Kidney capillary endothelial cell (primary cell): Measurements from ENCODE around the gene ARCN1.
"Not testable (repeated sequence)": the region's sequence is repeated elsewhere in the genome, so short reads cannot be mapped to it uniquely, and the experiment has no call there.

Experiments
- DNase-seq: peaks from one replicate; pipeline ENCODE4 v3.0.0-alpha.2; 2018; ENCODE audit warnings: low spot score

ARCN1 gene

GRCh38 chr11:118606157-118606843 is 34.1 kb downstream of the ARCN1 start:
- DNase-seq = no peak

DNA sequence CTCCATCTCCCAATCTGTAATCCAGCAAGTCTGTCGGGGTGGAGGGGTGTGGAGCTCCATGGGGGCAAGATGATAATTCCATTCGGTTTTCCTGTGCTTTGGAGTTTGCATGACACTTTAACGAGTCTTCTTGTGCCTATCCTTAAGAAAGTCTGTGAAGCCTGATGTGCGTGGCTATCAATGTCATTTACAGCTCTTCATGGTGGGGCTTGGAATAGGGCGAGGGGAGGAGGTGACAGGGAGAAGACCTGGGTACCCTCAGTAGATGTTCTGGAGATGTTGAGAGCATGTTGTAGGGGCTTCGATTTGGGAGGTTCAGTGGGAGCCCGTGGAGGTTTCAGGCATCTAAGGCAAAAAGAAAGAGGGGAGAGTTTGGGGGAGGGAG is 34.6 kb downstream of the ARCN1 start:
- no peak for DNase-seq

- peak; percentile 55 for DNase-seq
Measured at GRCh38 chr11:118607401-118608359, 35.5 kb downstream of the ARCN1 start, which contains the start of gene PHLDB1. PHLDB1 (plus strand) TSS chr11:118607615; CDS start chr11:118613837, 6,222 bp downstream.

DNA sequence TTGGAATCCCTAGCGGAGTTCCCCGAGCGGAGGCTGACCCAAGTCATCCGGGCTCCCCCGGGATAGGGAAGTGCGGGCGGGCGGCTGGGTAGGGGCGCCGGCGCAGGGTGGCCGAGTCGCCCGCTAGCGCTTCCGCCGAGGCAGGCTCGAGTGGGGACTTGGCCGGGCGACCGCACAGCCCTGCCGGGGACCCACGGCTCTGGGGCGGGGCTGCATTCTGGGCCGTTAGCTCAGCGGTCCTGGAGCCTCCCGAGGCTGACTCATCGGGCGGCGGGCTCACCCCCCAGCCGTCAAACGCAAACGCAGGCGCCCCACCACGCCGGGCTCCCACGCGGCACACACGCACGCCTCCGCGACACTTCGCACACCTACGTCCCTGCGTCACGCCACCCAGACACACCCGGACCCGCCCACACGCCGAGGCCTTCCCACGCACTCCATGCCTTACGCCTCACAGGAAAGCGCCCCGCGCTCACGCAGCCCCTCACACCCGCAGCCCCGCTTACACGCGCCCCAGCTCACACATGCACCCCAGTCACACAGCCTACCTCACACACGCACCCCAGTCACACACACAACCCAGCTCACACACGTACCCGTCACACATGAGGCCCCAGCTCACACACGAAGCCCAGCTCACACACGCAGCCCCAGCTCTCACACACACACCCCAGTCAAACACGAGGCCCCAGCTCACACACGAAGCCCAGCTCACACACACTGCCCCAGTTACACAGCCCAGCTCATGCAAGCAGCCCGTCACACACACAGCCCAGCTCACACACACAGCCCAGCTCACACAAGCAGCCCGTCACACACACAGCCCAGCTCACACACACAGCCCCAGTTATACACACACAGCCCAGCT is 36.4 kb downstream of the ARCN1 start:
- DNase-seq = peak; percentile 79

- DNase-seq = peak; percentile 32
Measured at GRCh38 chr11:118609380-118610224, 37.4 kb downstream of the ARCN1 start.

- no peak for DNase-seq
Measured at GRCh38 chr11:118610225-118610772, 38.1 kb downstream of the ARCN1 start.

DNA sequence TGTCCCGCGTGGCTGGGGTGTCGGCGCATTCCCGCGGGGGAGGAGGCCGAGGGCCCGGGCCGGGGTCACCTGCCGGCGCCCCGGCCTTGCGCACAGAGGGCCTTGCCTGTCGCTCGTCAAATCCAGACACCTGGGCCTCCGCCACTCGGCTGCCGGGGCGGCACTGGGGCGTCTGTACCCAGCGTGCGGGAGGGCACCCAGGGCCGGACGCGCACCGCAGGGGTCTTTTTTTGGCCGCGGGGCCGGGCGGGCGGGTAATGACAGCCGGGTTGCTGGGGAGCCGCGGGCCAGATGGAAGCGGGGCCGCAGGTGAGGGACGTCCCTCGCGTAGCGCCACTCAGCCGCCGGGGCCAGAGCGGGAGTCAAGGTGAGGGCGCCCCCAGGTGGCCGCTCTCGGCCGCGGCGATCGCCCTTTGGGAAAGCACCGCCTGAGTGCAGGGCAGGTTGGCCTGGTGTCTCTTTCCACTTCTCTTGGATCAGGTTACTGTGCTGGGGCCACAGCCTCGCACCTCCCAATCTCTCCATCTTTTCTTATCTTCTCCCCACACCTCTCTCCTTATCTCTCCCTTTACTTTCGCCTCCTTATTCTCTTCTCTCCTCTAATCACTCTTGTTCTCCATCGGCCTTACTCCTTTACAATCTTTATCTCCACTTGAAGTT is 38.7 kb downstream of the ARCN1 start:
- DNase-seq = peak; percentile 72

DNA sequence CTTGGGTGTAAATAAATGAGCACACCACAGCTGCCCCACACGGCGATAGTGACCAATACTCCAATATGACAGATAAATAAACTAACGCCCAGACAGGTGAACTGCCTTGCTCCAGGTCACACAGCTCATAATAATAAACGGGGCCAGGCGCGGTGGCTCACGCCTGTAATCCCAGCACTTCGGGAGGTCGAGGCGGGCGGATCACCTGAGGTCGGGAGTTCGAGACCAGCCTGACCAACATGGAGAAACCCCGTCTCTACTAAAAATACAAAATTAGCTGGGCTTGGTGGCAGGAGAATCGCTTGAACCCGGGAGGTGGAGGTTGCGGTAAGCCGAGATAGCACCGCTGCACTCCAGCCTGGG is 39.2 kb downstream of the ARCN1 start:
- not testable (repeated sequence) for DNase-seq

DNA sequence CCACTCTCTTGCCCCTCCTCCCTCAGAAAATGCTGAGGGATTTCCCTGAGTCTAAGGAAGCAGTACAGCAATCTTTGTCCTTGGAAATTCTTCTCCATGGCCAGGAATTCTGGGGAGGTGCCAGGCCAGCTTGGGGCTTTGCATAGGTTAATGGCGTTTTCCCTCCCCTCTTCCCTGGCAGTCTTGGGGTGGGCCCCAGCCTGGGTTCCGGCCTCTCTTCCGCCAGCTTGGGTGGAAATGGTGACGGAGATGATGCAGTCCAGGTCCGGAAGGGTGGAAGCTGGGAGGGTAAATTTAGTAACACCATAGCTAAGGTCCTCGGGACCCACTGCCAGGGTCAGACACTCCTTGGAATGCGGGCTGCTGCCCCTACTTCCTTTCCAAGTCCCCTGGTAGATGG is 40.2 kb downstream of the ARCN1 start:
- peak; percentile 96 for DNase-seq

- DNase-seq = no peak
Measured at GRCh38 chr11:118614511-118614910, 42.3 kb downstream of the ARCN1 start.

GRCh38 chr11:118615282-118615975 is 43.2 kb downstream of the ARCN1 start:
- DNase-seq = no peak

GRCh38 chr11:118615976-118616371 is 43.8 kb downstream of the ARCN1 start:
- DNase-seq = no peak

DNA sequence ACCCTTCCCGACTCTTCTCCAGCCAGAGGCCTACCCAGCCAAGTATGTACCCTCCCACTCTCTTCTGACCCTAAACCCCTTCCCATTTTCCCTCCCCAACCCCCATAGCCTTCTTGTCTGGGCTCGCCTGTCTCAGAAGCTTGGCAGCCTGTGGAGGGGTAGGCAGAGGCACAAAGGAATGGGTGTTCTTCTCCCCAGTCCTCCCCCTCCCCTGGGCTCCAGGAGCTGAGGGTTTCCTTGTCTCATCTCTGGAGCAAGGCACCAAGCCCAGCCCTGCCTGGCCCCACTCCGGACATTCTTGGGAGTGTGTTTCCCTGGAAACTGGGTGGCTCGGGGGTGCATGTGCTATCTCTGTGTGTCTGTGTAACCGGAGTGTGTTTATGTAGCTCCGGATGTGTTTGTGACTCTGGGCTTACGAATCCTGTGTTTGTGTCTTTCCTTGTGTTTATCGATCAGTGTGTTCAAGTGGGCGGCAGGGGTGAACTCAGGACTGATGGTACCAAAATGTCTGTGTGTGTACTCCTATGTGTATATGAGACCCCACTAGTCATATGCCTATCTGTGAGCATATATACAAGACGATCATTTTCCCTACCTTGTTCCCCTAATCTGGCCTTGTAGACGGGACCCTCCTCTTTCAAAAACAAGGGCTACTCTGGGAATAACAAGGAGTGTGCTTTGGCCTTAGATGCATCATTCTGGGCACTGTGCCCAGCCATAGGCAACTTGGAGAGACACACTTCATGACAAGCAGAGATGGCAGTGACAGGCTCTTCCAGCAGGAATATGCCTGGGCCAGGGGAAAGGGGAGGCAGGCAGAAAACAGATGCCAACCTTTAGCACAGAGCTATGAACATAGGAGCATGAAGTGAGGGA is 46.1 kb downstream of the ARCN1 start:
- peak; percentile 93 for DNase-seq

- peak; percentile 82 for DNase-seq
Measured at GRCh38 chr11:118618991-118619375, 46.8 kb downstream of the ARCN1 start.

DNA sequence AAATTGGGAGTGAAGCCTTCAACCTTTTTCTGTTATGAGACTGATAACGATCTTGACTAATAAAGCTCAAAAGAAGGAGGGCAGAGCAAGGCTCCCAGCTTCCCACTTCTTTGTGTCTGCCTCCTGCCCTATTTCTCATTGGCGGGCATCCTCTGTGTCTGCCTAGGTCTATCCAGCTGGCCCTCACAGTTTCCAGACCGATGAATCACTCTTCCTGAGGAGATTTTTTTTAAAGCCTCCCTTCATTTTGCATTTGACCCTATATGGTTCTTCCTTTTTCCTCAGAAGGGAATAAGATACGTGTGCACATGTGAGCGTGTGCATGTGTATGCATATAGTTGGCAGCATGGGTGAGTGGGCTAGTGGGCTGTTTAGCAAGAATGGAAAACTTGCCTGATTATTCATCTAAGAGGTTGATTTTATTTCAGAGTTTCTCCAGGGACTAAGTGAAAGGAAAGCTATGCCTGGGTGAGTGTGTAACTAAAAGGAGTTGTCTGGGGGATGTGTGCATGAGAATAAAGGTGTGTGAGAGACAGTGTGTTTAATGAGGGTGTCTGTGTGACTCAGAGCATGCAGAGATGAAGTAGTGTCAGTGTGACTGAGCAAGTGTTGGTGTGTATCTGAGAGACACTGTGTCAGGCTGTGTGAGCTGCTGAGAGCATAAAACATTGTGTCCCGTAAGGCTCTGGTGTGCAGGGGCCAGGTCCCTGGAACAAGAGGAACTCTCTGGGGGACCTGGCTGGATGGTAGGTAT is 47.4 kb downstream of the ARCN1 start:
- DNase-seq = peak; percentile 99

GRCh38 chr11:118620529-118621070 is 48.4 kb downstream of the ARCN1 start:
- DNase-seq = peak; percentile 71

- DNase-seq = peak; percentile 58
Measured at GRCh38 chr11:118621071-118621783, 49.0 kb downstream of the ARCN1 start.
